ENCODE results near the gene ZNF385C.
A peak's percentile ranks its signal among the peaks of the same experiment; 100 is the strongest.
"Not testable (repeated sequence)": the region's sequence is repeated elsewhere in the genome, so short reads cannot be mapped to it uniquely, and the experiment has no call there.

The ZNF385C gene

GRCh38 chr17:42050393-42051012 is 47.8 kb downstream of the ZNF385C start, which contains the start of gene C17orf113:
Gene C17orf113 (minus strand): TSS chr17:42050601. CDS start chr17:42043376, 7,225 bp downstream.
- peak; percentile 34 for DNase-seq (ENCODE audit: low spot score)

- DNase-seq (ENCODE audit: low spot score): no peak
Observed at GRCh38 chr17:42049834-42050392, 48.4 kb downstream of the ZNF385C start.

GRCh38 chr17:42047343-42047742 is 50.9 kb downstream of the ZNF385C start:
- DNase-seq (ENCODE audit: low spot score): no peak

- no peak for DNase-seq (ENCODE audit: low spot score)
Observed at GRCh38 chr17:42045719-42046118, 52.6 kb downstream of the ZNF385C start.

- DNase-seq (ENCODE audit: low spot score): no peak
Observed at GRCh38 chr17:42042598-42043319, 55.5 kb downstream of the ZNF385C start.

- DNase-seq (ENCODE audit: low spot score): no peak
Observed at GRCh38 chr17:42041619-42042018, 56.7 kb downstream of the ZNF385C start.

GRCh38 chr17:42040818-42041217 is 57.5 kb downstream of the ZNF385C start:
- DNase-seq (ENCODE audit: low spot score): no peak

- DNase-seq (ENCODE audit: low spot score): no peak
Observed at GRCh38 chr17:42039794-42040763, 58.2 kb downstream of the ZNF385C start.

- DNase-seq (ENCODE audit: low spot score): no peak
Observed at GRCh38 chr17:42038221-42038973, 59.9 kb downstream of the ZNF385C start.

- DNase-seq (ENCODE audit: low spot score): no peak
Observed at GRCh38 chr17:42034059-42034458, 64.2 kb downstream of the ZNF385C start.

- no peak for DNase-seq (ENCODE audit: low spot score)
Observed at GRCh38 chr17:42031584-42031983, 66.7 kb downstream of the ZNF385C start.

GRCh38 chr17:42028791-42029127 is 69.5 kb downstream of the ZNF385C start:
- DNase-seq (ENCODE audit: low spot score): no peak

GRCh38 chr17:42027961-42028790 is 70.1 kb downstream of the ZNF385C start:
- no peak for DNase-seq (ENCODE audit: low spot score)

- DNase-seq (ENCODE audit: low spot score): no peak
Observed at GRCh38 chr17:42027590-42027889, 70.7 kb downstream of the ZNF385C start.

GRCh38 chr17:42026857-42027589 is 71.2 kb downstream of the ZNF385C start:
- DNase-seq (ENCODE audit: low spot score): no peak

GRCh38 chr17:42025936-42026335 is 72.3 kb downstream of the ZNF385C start:
- no peak for DNase-seq (ENCODE audit: low spot score)

GRCh38 chr17:42025191-42025579 is 73.1 kb downstream of the ZNF385C start:
- no peak for DNase-seq (ENCODE audit: low spot score)

- DNase-seq (ENCODE audit: low spot score): no peak
Observed at GRCh38 chr17:42023524-42024349, 74.5 kb downstream of the ZNF385C start.

- DNase-seq (ENCODE audit: low spot score): not testable (repeated sequence)
Observed at GRCh38 chr17:42020845-42021244, 77.4 kb downstream of the ZNF385C start.

Data from putamen (tissue), 1 donor.